Measurements from ENCODE around the gene PPT2. TPM values are rescaled to one million over a fixed set of nuclear protein-coding genes. Genes with fewer than 3 reads are reported as not detected.
A peak's percentile ranks its signal among the peaks of the same experiment; 100 is the strongest.

The PPT2 gene, protein sequence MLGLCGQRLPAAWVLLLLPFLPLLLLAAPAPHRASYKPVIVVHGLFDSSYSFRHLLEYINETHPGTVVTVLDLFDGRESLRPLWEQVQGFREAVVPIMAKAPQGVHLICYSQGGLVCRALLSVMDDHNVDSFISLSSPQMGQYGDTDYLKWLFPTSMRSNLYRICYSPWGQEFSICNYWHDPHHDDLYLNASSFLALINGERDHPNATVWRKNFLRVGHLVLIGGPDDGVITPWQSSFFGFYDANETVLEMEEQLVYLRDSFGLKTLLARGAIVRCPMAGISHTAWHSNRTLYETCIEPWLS
- 49.3 to 58.6 TPM (median 51.5 TPM) in 3 replicates for total RNA-seq

DNA sequence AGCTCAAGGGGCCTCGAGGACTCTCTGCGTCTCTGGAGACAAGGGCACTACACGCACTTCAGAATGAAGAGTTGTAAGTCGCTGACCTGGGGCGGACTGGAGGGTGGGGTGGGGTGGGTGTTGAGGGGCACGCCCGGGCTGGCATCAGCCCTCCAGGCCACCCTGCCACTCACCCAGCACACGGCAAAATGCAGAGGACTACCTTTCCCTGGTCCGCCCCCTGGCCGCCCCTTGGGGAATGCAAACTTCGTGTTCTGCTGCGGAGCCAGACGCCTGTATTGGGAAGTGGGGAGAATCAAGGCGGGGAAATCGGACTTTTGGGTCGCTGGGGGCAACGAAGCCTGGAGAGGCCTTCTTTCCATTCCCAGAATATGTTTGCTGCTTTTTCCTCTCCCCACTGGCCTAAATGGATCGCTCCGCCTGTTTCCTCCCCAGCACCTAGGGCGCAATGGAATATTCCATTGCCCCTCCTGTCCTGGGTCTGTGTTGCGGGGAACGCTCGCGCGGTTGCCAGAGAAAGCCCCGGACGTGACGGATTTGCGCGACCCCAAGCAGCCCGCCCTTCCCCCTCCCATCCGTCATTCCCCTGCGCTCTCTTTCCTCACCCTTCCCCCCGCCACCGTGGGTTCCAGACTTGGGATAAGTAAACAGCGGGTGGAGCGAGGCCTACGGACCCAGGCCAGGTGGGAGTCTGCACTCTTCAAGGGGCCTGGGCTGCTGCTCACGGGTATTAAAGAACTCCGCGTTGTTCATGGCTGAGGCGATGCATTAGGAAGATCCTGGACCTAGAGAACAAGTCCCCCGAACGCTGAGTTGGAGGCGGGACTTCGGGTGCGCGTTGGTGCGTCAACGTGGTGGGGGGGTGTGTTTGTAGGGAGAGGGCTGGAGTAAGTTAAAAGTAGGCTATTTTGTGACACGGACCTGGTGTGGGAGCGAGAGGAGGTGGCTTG lies at the start of gene PPT2:
PPT2 (plus strand) TSS at position 578 of the 950 bp plus-strand sequence. CDS start 454 bp downstream, outside the sequence.
- Mint-ChIP-seq H3K27ac (peak within 1 kb of the TSS; percentile 99), H3K9me3 (no peaks in the 10 kb centered on the region), H3K4me3 (peak within 1 kb of the TSS; percentile 99), H3K27me3 (ENCODE audit: low read depth) (peaks cover 5% of the 10 kb centered on the region), H3K4me1 (peaks cover 42% of the 10 kb centered on the region), H3K36me3 (peaks cover 14% of the 10 kb centered on the region)
- TF ChIP-seq, protein P1, sequence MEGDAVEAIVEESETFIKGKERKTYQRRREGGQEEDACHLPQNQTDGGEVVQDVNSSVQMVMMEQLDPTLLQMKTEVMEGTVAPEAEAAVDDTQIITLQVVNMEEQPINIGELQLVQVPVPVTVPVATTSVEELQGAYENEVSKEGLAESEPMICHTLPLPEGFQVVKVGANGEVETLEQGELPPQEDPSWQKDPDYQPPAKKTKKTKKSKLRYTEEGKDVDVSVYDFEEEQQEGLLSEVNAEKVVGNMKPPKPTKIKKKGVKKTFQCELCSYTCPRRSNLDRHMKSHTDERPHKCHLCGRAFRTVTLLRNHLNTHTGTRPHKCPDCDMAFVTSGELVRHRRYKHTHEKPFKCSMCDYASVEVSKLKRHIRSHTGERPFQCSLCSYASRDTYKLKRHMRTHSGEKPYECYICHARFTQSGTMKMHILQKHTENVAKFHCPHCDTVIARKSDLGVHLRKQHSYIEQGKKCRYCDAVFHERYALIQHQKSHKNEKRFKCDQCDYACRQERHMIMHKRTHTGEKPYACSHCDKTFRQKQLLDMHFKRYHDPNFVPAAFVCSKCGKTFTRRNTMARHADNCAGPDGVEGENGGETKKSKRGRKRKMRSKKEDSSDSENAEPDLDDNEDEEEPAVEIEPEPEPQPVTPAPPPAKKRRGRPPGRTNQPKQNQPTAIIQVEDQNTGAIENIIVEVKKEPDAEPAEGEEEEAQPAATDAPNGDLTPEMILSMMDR (IDR thresholded peaks at IDR 0.05; ENCODE audit: unreplicated experiment): no peak
- peak; percentile 69 to 82 for DNase-seq (ENCODE audit: low spot score in 2 of 2, unreplicated experiment in 2 of 2)

DNA sequence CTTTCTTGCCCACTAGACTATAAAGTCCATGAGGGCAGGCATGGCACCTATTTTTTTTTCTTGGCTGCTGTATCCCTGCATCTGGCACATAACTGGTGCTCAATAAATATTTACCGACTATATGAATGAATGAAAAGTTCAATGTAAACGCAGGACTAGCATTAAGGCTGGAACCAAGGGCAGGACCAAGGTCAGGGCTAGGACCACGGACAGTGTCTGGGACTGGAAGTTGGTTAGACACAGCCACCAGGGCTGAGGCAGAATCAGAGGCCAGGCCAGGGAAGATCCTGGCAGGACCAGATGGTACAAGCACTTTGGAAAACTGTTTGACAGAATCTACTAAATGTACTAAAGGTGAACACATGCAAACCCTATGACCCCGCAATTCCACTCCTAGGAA lies 48.5 kb upstream of the PPT2 start:
- DNase-seq (ENCODE audit: low spot score in 2 of 2, unreplicated experiment in 2 of 2): no peak
- Mint-ChIP-seq H3K9me3 (no peaks in the 10 kb centered on the region), H3K36me3 (no peaks in the 10 kb centered on the region), H3K27ac (no peak overlapping the region), H3K4me3 (no peak overlapping the region), H3K27me3 (ENCODE audit: low read depth) (peaks cover 53% of the 10 kb centered on the region), H3K4me1 (peaks cover 18% of the 10 kb centered on the region)
- TF ChIP-seq, protein P1 (IDR thresholded peaks at IDR 0.05; ENCODE audit: unreplicated experiment): no peak

DNA sequence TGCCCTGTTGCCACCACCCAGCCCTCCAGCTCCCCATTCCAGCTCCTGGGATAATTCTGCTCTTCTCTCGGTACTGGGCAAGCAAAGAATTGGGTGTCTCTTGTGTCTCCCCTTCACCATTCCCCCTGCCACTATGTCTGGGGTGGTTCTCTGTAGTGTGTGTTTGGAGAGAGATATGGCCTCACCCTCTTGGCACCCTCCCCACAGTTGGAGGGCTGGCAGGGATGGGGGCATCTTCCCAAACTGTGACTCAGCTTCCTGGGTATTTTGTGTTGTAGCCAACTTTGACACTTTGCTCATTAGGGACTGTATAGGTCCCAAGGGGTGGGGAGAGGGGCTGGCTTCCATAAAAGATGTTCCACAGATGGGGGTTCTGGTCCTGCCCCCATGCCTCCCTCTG lies 46.5 kb upstream of the PPT2 start:
- TF ChIP-seq, protein P1 (IDR thresholded peaks at IDR 0.05; ENCODE audit: unreplicated experiment): no peak
- Mint-ChIP-seq H3K4me1 (peaks cover 18% of the 10 kb centered on the region), H3K36me3 (no peaks in the 10 kb centered on the region), H3K9me3 (no peaks in the 10 kb centered on the region), H3K4me3 (no peak overlapping the region), H3K27ac (no peak overlapping the region), H3K27me3 (ENCODE audit: low read depth) (peaks cover 53% of the 10 kb centered on the region)
- no peak for DNase-seq (ENCODE audit: low spot score in 2 of 2, unreplicated experiment in 2 of 2)

DNA sequence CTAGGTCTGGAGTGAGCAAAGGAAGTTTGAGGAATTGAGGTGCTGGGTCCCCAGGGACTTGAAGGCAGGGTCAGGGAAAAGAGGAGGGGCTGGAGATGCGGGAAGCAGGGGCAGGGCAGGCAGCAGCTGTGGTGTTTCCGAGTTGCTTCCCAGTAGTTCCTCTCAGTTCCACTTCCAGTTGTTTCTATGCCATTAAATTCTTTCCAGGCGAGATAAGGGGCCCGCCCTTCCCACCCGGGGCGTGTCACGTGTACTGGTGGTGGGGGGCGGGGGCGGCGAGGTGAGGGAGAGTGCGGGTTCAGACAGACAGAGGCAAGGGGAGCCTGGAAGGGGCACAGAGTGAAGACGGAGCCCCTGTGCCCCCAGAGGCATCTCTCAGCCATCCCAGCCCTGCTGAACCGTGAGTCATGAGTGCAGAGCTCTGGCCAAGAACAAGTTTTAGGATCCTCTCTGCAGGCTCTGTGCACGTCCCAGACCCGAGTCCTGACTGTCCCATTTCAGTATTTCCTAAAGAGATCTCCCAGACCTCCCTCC lies 45.8 kb upstream of the PPT2 start:
- H3K4me1 Mint-ChIP-seq: peaks cover 18% of the 10 kb centered on the region
- no peaks in the 10 kb centered on the region for H3K36me3 Mint-ChIP-seq
- DNase-seq (ENCODE audit: low spot score in 2 of 2, unreplicated experiment in 2 of 2): no peak
- peak overlapping the region; percentile 65 for H3K27ac Mint-ChIP-seq
- H3K9me3 Mint-ChIP-seq: no peaks in the 10 kb centered on the region
- TF ChIP-seq, protein P1 (IDR thresholded peaks at IDR 0.05; ENCODE audit: unreplicated experiment): no peak
- no peak overlapping the region for H3K4me3 Mint-ChIP-seq
- peaks cover 53% of the 10 kb centered on the region for H3K27me3 Mint-ChIP-seq (ENCODE audit: low read depth)

DNA sequence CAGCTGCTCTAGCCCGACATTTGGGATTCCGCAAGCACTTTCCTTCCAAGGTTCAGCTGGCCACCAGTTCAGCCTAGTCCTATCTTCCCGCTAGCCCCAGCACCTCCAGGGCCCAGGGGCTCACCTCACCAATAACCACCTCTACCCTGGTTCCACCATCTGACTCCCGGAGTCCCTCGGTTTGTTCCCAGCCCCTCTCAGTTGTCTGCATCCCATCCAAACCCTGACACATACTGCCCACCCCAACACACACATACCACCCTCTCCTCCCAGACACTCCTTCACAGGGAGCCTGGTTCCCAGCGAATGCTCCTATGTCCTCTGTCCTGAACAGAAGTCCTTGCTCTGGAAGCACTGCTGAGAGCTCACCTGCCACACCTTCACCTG lies 45.2 kb upstream of the PPT2 start:
- Mint-ChIP-seq H3K9me3 (no peaks in the 10 kb centered on the region), H3K36me3 (no peaks in the 10 kb centered on the region), H3K27me3 (ENCODE audit: low read depth) (peaks cover 50% of the 10 kb centered on the region), H3K4me1 (peaks cover 18% of the 10 kb centered on the region), H3K4me3 (peak overlapping the region; percentile 1), H3K27ac (peak overlapping the region; percentile 65)
- DNase-seq (ENCODE audit: low spot score in 2 of 2, unreplicated experiment in 2 of 2): no peak
- TF ChIP-seq, protein P1 (IDR thresholded peaks at IDR 0.05; ENCODE audit: unreplicated experiment): no peak

All from mesothelial cell of epicardium (in vitro differentiated cells).